CD1c-positive myeloid dendritic cell (primary cell): ENCODE results near the gene EDN3.
"Not testable (repeated sequence)": the region's sequence is repeated elsewhere in the genome, so short reads cannot be mapped to it uniquely, and the experiment has no call there.

Experiments used
- DNase-seq: peaks from one replicate; pipeline ENCODE4 v3.0.0-alpha.2; 2016; ENCODE audit errors: extremely low spot score

The EDN3 gene

DNA sequence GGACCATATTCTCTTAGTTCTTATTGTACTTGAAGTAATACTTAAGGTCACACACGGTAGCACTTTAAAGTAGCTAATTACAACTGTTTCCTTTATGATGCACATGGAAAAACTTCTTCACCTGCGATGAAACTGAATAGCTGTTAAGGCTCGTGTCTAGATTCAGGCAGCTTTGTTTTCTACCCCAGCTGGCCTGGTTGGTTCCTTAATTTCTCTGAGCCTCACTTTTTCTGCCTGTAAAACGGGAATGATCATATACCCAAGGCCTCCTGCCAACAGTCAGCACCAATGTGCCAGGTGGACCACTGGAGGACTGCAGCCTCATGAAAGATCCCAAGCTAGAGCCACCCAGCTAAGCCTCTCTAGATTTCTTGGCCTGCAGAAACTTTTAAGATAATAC is 35.0 kb downstream of the EDN3 start:
- DNase-seq = no peak

DNA sequence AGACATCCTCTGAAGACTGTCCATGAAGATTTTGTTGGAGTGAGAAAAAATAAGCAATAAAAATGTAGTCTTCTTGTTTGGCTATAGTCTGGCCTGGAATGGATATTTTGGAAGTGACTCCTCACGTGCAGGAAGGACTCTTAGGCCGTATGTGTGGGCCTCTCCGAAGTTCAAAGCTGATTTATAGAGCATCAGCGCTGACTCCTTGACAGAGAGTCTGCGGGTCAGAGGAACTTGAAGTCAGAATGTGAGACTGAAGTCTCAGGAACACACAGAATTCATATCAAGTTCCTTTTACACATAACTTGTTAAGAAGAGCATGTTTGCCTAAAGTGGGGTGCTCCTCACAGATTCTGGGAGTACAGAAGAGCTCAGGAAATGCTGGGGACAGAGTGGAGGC is 36.1 kb downstream of the EDN3 start:
- DNase-seq = no peak

DNA sequence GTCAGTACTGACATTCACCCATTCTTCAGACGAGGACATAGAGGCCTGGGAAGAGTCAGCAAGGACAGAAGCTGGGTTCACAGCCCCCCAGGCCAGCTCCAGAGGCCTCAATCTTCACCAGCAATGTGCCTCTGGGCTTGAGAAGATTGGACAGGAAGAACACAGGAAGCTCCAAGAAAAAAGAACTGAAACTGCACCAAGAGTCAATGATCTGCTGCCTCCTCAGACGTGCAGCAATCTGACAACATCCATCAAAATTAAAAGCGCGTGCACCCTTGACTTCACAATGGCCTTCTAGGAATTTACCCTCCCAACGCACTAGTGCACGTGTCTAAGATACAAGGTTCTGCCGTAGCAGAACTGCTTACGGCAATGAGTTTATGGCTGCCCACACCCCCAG is 38.0 kb downstream of the EDN3 start:
- not testable (repeated sequence) for DNase-seq

DNA sequence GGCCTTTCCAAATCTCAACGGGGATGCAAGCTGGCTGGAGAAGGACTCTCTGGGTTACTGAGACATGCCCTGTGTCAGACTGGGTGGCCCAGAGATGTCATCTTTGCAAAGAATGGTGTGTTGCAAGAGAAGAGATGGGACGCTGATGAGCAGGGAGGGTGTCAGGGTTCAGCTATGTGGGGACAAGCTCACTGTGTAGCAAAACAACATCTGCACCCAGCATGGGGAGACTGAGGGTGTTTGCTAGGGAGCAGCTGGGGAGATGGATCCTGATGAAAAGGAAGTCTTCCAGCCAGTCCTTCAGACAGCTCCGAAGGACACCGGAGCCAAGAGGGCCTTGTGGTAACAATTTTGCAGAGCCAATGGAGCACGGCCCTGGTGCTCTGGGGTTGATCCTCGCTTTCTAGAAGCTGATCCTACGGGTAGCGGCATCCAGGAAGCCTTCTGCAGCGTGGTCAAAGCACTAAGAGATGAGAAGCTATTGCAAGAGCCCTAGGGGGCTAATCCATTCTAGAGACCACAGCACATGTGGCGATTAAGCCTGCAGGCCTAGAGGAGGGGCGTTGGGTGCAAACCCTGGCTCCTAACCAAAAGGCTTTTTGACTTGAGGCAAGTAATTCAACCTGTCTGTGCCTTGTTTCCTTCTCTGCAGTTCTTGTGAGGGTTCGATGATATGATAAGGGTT is 39.9 kb downstream of the EDN3 start:
- DNase-seq = no peak

DNA sequence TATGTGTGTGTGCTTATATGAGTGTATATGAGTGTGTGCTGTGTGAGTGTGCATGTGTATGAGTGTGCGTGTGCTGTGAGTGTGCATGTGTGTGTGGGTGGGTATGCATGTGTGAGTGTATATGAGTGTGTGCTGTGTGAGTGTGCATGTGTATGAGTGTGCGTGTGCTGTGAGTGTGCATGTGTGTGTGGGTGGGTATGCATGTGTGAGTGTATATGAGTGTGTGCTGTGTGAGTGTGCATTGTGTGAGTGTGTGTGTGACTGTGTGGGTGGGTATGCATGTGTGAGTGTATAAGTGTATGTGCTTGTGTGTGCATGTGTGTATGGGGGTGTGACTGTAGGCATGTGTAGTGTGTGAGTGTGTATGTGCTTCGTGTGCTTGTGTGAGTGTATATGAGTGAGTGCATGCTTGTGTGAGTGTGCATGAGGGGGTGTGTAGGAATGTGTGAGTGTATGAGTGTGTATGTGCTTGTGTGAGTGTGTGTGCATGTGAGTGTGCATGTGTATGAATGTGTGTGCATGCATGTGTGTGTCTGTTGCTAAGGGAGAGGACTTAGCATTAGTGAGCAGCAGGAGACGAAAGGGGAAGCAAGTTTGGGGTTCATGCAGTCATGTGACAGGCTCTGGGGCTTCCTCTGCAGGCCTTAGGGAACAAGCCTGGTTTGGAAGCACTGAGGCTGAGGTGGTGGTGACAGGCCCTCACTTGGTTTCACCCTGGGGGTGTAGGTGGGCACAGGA is 41.0 kb downstream of the EDN3 start:
- peak; percentile 18 for DNase-seq

DNA sequence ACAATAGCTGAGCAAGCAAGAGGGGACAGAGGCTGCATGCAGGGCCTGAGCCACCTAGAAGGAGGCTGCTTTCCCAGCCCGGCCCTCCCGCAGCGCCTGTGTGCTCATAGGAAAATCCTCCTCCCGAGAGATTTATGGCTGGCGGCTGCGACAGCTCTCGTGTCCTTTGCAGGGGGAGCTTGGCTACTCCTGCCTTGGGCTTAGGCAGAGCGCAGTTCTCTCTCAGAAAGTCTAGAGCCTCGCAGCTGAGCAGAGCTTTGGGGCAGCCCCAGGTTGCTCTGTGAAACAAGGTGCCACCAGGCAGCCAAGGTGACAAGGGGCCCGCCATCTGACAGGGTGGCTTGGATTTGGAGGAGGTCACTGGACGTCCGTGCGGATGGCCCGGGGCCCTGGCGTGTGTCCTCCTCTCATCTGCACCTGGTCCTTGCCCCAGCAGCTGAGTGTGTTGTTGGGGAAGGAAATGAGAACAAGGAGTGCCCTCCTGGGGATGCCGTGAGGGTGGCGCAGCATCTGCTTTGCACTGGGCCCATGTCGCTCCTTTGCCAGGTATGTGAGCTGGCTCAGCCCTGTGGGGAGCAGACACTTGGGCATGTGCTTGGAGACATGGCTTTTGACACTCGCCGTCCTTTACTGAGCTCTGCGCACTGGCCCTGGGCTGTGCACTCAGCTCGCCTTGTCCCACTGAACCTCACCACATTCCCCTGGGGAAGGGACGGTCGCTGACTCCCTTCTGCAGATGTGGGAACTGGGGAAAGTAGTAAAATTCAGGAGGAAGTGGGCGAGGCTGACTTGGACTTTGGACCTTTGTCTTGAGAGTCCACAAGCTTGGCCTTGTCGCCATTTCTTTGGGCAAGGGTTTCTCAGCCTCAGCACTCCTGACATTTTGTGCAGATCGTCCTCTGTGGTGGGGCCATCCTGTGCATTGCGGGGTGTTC is 41.9 kb downstream of the EDN3 start:
- DNase-seq = no peak

DNA sequence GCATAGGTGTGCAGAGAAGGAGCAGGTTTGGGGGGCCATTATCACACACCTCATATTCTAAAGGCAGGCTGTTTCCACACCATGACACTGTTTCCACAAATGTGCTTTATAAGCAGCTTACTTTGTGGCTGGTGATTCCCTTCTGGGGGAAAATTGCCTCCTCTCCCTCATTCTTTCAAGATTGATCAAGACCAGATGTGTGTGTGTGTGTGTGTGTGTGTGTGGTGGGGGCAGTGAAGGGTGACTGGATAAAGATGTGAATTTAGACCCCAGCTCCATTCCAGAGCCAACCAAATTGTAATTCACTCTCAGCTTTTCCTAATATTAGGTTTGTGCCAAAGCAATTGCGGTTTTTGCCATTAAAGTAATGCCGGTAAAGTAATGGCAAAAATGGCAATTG is 45.6 kb downstream of the EDN3 start:
- no peak for DNase-seq

DNA sequence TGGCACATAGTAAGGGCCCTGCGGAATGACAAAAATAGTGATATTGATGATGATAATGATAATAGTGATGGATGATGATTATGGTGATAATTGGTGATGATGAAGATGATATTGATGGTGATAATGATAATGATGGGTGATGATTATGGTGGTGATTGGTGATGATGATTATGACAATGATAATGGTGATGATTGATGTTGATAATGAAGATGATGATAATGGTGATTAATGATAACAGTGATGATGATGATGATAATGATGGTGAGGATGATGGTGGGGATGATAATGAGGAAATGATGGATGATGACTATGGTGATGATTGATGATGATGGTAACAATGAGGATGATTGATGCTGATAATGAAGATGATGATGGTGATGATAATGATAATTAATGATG is 48.9 kb downstream of the EDN3 start:
- no peak for DNase-seq

DNA sequence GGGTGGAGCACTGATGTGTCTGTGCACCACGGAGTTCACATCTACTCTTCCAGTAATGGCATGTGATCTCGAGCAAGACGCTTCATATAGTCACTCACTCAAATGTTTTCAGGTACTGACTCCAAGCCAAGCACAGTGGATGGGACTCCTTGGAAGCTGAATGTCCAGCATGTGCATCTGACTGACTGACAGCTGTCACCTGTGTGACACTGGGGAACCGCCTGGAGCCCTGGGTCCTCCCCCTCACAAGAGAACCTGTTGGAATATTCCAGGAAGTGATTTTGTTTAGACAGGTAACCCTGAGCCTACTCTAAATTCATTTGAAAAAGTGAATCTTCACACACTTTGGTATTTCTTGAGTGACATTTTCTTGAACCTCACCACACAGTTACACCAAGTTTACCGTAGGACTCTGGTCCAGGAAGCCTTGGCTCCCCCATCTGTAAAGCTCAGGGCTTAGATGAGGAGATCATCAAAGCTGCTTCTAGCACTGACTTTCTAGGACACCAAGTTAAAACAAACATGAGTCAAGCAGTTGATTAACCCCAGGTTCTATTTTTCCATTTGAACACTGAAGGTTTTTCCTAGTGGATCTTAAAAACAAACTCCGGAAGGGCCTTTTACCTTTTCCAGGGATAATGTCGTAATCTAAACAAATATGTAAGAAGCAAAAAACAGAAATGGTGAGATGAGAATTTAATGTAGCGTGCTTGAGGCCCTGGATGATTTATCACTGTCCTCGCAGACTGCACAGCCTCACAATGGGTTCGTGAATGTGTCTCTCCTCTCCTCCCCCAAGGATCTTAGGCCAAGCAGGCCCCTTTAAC is 50.1 kb downstream of the EDN3 start:
- no peak for DNase-seq

DNA sequence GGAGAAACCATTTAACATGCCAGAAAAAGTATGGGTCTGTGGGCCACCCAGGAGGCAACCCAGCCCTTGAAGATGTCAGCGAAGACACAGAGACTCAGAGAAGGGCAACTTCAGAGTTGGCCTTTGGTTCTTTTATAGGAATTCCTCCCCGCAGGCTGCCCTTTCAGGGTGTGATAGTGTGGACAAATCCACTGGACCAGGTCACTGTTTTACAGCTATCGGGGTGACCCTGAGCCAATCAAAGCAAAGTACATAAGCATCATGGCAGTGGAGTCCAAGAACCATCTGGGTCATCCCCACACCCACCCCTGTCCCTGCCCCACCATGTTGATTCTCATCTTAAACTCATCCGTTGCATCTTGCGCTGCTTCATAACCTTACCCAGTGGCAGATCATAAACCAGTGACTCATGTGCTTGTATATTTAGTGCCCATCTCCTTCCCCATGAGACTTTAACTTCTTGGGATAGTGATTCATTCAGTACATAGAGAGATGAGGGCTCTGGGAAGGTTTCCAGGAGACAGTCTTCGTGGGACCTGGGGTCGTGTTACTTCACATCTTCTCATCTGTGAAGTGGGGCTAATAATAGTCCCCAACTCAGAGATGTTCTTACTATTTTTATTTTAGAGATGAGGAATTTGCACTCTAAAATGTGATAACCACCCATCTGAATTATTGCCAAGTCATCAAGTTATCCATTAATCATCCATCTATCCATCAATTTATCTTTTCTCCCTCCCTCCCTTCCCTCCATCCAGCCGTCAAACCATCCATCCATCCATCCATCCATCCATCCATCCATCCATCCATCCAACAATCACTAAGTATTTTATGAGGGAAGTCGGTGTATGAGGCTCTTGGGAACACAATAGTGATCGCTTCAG is 51.0 kb downstream of the EDN3 start:
- DNase-seq = no peak

DNA sequence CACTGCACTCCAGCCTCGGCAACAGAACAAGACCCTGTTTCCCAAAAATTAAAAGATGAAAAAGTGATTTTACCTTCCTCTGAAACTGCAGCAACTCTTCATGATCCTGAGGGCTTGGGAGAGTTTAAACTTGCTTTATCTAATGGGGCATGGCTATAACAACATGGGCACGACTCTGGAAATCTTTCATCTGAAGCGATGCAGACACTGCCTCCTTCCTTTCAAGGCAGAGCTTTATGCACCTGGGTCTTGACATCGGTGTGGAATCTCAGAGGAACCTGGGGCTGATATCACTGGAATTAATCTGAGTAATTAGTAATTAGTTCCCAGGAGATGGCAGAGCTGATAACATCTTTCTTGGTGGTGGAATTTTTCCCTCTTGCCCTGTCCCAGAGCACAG is 52.1 kb downstream of the EDN3 start:
- no peak for DNase-seq

DNA sequence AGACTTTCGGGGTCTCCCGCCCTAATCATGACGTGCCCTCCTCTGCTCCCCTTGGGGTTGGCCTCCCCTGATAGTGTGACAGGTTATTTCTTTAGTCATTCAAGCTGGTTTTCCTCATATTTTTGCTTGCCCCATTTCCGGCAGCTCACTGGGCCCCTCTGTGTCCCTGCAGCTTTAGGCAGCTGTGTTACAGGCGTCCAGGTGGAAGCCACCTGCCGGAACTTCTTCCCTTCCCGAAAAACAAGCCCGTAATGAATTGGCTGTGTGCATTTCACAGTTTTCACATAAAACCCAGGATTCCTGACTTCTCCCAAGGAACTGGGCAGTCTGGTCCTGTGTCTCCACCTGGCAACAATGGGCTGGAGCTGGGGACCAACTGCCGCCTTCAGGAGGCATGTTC is 52.6 kb downstream of the EDN3 start:
- DNase-seq = no peak

DNA sequence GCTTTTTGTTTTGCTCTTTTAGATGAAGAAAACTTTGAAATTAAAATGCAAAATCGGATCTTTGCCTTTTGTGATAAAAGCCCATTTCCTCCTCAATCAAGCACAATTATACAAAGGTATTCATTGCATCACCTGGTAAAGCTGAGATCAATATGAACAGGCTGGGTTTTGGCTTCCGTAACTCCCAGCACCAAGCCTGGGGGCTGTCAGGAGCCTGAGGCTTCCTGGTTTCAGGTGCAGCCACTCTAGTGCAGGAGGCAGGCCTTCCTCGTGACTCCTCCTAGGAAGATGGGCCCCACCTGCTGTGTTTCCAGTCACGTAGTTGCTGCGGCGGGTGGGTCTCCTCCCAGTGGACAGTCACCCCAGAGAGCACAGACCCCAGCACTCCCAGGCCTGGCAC is 54.0 kb downstream of the EDN3 start:
- no peak for DNase-seq

DNA sequence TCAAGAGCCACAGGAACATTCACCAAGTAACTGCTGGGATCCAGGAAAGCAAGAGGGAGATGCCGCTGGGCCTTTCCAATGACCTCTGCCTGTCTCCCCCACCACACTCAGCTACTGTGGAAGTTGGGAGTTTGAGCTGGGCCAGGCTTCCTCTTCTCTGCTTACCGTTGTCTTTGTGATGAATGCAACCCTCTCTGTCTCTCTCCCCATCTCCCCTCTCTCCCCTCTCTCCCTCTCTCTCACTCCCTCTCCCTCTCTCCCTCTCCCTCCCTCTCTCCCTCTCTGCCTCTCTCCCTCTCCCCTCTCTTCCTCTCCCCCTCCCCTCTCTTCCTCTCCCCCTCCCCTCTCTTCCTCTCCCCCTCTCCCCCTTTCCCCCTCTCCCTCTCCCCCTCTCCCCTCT is 54.8 kb downstream of the EDN3 start:
- DNase-seq = no peak

DNA sequence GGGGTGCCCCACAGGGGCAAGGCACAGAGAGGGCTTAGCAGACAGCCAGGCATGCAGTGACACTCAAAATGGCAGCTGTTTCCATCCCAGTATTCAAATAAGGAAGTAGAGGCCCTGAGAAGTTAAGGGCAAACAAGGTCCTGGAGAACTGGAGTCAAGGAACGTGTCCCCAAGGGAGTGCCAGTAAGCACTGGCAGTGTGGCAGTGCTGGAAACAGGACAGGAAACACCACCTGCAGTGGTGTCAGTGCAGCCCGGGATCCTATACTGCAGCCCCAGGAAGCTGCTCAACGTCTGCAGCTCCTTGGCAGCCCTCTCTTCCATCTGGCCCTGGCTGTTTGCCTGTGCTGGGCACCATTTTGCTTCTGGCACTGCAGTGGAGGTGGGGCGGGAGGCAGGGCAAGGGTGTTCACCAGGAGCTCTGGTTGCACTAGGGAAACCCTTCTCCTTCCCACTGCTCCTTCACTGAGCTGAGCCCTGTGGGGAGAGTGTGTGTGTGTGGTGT is 56.3 kb downstream of the EDN3 start:
- DNase-seq = no peak

DNA sequence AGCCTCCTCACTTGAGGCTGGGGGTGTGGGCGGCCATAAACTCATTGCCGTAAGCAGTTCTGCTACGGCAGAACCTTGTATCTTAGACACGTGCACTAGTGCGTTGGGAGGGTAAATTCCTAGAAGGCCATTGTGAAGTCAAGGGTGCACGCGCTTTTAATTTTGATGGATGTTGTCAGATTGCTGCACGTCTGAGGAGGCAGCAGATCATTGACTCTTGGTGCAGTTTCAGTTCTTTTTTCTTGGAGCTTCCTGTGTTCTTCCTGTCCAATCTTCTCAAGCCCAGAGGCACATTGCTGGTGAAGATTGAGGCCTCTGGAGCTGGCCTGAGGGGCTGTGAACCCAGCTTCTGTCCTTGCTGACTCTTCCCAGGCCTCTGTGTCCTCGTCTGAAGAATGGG is 58.4 kb downstream of the EDN3 start:
- DNase-seq = not testable (repeated sequence)

DNA sequence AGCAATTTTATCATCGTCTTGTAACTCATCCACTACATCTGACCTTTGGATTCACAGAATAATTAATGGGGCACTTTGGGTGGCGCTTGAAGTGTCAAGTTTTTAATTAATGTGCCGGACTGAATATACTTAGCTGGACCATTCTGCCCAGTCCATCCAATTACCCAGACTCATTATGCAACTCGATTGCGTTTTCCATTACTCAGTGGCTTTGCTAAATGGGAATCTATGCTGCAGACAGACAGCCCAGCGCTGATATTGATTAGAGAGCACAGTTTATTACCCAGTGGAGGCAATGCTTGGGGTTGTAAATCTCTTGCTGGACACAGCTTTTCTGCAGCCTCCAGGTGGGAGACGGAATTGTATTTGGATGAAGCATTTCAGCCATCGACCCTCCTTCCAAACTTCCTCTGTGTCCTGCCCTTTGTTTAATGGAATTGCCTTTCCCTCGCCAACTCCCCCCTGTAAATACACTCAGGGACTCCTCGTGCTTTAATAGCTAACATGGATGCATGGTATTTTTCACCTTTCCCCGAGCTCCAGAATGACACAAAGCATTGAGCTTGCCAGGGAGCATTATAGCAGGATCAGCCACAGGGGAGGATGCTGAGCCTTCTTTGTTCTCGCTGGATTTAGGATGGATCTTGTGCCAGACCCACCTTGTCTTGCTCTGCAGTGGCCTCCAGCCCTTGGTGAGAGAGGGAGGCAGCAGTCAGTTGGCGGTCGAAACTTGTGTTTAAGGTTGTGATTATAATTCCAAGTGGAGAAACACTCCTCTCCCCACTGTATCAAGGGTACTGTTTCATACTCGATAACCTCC is 59.7 kb downstream of the EDN3 start:
- no peak for DNase-seq

DNA sequence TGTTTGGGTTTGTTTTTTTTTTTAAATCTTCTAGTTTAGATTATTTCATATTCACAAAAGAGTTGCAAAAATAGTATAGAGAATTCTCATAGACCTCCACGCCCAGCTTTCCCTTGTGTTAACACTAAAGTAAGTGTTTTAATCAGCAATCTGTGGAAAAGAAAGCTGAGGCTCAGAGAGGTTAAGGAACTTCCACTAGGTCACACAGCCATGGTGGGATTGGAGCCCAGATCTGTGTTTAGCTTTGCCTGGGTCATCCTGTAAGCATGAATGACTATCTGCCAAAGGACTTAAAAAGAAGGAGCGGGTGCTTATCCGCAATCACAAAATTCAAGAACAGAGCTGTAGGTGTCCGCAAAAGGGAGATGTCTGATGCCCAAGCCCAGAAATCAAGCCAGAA is 60.5 kb downstream of the EDN3 start:
- DNase-seq = no peak

DNA sequence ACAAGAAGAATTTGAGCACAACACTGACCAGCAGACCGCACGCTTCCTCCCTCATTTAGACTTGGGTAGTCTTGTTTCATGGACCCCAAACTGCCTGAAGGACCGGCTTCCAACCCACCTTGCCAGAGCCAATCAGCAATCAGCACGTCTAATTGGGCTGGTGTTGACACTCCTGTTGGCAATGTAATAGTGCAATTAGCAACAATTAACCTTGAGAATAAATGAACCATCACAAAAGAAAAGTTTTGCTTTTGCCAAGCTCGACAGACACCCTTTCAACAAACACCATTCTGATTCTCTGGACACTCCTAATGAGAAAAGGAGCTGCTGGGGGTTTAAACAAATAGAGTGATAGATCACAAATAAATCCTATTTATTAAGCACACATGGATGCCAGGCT is 61.0 kb downstream of the EDN3 start:
- no peak for DNase-seq

DNA sequence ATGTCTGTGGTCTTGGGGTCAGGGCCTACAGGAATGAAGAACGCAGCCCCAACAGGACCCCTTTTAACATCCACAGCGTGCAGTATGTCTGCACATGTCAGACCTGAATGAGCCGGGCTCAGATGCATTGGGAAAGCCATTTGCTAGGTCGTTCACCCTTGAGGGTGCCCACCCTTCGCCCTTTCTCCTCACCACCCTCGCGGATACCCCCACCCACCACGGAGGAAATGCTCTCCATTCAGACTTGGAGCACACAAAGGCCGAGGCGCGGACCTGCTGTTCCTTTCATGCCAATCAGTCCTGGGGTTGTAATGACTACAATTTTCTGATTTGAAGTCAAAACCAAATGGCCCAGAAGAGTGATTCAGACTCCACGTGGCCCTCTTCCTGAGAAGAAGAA is 62.7 kb downstream of the EDN3 start:
- DNase-seq = no peak
